Stimulated activated naive CD4-positive, alpha-beta T cell (primary cell): ENCODE measurements around the gene NXT1.
"Not testable (repeated sequence)": the region's sequence is repeated elsewhere in the genome, so short reads cannot be mapped to it uniquely, and the experiment has no call there.

ENCODE experiments used
- DNase-seq, 6 experiments: peaks; one replicate each; lab custom pipeline; 2025; lab: John Stamatoyannopoulos, UW

The NXT1 gene

DNA sequence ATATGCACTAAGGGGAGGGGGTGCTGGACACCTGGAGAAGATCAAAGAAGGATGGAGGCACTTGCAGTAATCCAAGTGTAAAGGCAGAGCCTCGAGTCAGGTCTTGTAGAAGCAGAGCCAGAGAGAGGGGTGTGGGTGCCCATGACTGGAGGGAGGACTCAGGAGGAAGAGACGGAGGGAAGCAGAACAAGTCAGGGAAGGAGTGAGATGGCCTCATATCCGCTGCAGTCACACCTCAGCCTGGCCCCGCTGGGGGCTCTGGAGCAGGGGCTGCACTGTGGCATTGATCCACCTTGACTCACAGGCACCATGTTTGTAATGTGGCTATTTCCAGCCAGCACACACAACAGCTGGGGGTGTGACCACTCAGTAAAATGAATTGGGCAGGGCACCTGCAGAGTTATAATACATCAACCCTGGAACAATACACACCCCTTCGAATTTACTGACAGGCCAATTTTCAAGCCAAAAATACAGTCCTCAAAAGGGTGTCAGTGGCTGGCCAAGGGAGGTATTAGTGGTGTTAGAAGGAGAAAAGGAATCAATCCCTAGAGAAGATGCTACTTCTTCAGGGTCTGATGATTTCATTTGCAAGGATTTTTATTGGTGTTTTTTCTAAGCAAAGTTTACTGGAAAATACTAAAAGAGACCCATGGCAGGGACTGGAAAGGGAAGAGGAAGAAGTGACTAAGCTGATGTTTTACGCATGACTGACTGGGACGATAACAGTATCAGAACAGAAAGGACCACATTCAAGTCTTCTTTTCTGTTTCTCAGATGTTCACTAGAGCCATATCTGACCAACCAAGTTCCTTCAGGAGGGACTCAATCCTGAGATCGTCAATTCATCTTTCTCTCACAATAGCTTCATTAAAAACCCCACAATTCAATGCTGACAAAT, 18.9 kb upstream of the NXT1 start:
- no peak for DNase-seq

DNA sequence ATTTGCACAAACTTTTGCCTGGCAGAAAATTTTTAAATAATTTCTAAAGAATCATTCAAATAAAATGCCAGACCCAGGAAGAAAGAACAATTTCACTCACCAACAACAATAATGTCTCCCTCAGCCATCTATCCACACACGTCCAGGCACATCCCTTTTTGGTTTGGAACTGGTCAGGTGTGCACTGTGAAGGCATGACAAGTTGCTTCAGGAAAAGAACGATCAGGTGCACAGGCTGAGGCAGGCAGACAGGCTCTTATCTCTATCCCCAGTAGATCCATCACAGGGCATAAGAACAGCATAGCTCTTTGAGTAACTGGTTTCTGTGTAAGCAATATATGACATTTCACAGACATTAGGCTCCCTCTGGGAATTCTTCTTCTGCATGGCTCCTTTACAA, 18.1 kb upstream of the NXT1 start:
- no peak for DNase-seq

DNA sequence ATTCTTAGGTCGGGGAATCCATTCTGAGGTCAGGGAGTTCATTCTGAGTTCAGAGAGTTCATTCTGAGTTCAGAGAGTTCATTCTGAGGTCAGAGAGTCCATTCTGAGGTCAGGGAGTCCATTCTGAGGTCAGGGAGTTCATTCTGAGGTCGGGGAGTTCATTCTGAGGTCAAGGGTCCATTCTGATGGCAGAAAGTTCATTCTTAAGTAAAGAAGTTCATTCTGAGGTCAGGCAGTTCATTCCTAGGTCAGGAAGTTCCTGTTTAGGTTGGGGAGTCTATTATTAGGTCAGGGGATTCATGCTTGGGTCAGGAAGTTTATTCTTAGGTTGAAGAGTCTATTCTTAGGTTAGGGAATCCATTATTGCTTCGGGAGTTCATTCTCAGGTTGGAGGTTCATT, 16.5 kb upstream of the NXT1 start:
- DNase-seq, result no peak

DNA sequence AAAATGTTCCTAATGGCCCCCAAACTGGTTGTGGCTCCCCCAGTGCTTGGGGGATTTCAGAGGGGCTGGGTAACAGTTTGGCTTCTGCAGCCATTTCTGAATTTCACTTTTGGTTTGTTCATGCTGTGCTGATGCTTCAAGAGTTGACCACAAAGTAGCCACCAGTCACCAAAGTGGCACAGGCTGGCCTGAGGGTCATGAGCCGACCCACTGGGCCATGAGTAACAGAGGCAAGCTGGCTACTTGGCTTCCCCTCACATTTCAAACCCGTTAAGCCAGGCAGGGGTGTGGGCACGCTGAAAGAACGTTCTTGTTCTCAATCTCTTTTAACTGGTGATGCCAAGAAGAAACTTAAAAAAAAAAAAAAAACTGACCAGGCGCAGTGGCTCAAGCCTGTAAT, 15.1 kb upstream of the NXT1 start:
- no peak for DNase-seq

DNA sequence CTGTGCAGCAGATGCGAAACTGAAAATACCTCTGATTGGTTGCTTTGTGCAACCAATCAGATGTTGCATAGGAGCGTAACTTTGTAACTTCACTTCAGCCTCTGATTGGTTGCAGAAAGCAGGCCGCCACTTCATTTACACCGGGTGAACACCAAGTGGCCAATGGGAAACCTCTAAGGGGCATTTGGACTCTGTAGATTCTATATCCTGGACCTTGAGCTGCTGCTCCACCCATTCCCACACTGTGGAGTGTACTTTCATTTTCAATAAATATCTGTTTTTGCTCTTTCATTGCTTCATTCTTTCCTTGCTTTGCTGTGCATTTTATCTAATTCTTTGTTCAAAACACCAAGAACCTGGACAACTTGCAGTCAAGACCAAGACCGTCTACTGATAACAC, 14.1 kb upstream of the NXT1 start:
- DNase-seq, result no peak

DNA sequence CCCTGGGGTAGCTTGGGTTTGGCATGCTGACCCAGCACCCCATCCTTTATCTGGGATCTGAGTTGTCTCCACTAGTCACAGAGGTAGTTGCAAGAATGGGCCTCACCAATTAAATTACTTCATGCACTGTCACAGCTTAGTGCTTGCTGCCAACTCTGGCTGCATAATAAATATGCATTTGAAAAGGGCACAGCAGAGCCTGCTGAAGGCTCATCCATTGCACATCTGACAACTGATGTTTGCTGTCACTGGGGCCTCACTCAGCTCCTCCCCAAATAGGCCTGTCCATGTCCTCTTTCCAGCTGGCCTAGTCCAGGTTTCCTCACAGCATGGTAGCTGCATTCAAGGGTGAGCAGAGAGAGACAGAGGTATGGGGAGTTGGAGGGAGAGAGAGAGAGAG, 13.3 kb upstream of the NXT1 start:
- DNase-seq, result no peak

DNA sequence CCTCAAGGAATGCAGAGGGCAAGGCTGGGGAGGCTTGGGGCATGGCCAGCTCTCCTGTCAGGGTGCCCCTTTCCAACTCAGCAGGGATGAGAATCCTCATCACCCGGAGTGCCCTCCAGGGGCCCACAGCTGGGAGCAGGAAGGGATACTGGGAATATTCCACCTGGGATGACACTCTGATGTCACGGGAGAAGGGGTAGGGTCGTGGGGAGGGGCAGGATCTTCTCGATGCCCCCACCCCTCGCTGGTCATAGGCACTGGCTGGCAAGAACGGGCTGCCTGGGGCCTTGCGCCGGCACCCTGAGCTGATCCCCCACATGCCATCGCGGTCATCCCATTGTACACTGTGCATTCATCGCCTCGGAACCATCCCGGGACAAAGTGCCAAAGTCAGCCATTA, 10.6 kb upstream of the NXT1 start:
- DNase-seq, result no peak

DNA sequence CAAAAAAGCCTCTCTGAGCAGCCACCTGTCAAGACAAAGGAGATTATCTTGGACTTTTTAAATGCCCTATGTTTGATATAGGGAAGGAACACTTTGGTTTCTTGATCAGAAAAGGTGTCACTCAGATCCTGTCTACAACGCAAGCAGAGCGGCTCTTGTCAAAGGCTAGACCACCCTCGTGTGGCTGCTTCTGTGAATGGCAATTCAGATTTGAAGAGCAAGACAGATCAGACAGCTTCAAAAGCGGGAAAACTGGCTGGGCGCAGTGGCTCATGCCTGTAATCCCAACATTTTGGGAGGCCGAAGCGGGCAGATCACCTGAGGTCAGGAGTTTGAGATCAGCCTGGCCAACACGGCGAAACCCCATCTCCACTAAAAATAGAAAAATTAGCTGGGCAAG, 10.1 kb upstream of the NXT1 start:
- DNase-seq, result peak in 1 of 6 experiments; percentile 8

DNA sequence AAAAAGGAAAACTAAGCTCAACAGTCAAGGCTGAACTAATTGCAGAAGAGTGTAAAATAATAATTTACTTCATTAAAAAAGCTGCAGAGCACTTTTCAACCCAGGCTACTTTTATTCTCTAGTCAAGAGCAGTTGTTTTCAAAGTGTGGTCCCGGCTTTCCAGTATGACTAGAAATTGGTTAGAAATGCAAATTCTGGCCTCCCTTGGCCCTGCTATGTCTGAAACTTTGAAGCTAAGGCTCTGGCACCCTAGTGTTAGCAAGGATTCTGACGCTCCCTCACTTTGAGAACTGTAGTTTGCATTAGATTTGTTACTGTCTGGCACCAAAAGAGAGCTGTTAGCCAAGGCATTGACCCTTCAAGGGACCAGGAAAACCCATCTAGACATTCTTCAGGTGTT, 9.5 kb upstream of the NXT1 start:
- no peak for DNase-seq

DNA sequence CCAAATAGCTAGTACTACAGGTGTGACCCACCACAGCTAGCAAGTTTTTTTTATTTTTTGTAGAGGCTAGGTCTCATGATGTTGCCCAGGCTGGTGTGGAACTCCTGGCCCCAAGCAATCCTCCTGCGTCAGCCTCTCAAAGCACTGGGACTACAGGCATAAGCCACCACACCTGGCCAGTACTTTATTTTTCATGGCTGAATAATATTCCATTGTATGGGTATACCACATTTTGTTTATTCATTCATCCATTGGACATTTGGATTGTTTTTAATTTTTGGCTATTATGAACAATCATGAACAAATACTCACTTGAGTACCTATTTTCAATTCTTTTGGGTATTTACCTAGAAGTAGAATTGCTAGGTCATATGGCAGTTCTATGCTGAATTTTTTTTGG, 7.0 kb upstream of the NXT1 start:
- DNase-seq, result no peak

DNA sequence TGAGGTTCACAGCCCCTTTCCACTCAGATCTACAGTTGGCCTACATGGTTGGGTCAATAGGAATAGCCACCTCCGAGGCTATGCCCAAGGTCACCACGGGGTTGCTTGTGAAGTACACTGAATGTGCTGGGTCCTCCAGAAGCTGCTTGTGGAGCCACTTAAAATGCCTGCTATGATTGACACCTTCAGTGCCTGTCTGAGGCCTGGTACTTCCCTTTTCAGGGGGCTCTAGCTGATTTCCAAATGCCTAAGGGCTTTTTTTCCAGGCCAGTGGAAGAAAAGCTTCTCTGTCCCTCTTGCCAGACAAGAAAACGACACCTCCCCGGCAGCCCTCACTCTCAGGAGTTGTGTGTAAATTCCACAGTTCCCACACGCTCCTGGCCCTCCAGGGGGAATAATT, 6.3 kb upstream of the NXT1 start:
- no peak for DNase-seq

DNA sequence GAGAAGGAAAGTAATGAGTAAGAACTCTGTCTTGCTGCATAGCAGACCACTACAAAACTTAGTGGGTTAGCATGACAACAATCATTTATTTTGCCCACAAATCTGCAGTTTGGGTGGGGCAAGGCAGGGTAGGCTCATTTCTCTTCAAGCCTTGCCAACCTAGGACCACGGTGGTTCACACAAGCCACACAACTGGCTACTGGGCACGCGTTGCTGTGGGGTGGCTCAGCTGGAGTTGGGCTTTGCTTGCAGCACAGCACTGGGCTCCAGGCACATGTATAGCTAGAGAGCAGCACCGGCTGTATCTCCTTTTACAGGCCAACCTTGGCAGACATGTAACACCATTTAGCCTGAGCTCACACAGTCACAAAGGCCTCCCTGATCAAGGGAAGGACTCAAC, 4.6 kb upstream of the NXT1 start:
- DNase-seq, result no peak

DNA sequence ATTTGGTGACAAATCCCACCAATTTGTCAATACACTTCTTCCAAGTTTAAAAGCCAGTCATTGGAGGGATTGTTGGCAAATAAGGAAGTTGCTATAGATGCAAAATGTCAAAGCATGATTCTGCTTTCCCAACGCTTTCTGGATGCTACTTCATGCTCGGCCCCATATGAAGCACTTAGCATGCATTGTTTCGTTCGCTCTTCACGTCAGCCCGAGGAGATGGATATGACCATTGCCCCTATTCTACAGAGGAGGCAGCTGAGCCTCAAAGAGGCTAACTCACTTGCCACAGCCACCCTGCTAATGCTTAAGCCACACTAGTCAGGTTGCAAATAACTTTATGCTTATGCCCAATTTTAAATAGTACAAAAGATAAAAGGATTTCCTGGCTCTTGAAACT, 2.8 kb upstream of the NXT1 start:
- no peak for DNase-seq

DNA sequence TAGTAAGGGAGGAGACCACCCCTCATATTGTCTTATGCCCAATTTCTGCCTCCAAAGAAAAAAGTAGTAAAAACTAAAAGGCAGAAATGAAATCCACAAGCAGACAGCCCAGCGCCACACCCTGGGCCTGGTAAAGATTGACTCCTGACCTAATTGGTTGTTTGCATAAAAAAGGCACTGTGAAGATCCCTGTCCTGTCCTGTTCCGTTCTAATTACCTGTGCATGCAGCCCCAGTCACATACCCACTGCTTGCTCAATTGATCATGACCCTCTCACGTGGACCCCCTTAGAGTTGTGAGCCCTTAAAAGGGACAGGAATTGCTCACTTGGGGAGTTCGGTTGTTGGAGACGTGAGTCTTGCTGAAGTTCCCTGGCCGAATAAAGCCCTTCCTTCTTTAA, 2.1 kb upstream of the NXT1 start:
- DNase-seq, result not testable (repeated sequence)

DNA sequence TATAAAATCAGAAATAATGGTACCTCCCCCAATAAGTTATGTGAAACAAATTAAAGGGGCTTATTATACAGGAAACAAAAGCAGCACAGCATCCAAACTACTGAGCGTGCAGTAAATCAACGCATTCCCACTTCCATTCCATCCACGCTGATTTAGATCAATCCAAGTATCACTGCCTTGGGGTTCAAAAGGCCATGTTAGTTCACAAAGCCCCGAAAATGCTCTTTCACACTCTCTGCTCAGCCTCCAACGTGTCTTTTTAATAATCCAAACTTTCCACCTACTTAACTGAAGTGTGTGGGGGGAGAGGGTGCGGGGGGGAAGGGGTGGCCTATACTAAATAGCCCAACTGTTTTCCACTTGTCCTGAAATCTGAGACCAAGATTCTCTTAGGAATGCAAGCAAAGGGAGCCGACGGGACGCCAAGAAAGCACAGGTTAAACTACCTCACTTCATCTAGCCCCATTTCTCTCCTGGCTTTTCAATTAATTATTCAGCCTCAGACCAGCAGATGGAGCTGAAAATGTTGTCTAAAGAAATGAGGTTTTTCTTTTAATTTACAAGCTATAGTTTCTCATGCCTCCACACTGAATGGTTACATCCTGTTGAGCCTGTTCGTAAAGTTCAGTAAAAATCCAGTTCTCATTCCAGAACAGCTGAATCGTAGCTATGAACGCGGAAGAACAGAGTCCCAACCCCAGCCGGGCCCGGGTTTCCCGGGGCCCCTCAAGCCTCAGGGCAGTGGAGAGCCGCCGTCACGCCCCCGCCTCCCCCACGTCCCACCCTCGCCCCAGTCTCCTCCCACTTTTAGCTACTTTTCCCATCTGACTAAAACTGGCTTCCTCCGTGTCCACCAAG, 1.0 kb upstream of the NXT1 start:
- peak in 4 of 6 experiments; percentile 61 to 88 (median 78) for DNase-seq

DNA sequence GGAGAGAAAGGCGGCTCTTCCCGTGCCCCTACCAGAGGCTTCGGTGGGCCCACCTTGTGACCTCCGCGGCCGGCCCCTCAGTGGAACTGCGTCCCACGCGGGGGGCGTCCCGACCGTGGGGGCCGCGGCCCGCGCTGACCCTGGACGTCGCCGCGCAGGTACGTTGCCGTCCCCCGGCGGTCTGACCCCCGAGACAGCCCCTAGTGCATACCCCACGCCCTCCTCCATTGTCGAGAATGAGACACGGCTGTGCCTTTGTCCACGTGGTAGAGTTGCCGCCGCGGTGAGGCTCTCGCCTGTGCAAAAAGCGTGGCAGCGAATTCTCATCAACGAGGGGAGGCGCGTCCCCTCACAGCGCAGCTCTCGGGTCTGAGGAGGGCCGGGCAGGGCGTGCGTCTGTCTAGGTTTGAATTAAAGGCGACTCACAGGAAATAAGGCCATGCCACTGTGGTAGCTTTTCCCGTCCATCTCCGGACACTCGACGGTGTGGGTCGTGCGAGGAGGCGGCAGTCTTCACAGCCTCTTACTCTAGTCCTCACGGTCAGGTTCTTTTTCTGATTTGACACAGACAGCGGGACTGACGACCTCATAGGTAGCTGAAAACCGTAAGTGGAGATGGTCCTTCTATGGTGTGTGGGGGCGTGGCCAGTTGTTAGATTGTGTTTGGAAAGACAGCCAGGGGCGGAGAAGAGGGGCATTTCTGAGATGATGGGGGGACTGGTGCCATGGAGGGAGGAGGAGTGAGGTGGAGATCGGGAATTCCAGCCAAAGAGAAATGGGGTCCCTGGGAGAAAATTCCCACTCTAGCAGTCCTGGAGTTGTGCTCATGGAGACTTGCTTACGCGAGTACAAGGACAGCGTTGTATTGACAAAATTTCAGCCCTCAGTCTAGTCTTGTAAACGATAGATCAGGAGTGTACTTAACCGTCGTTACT, 580 bp downstream of the NXT1 start:
- DNase-seq, result peak; percentile 21 to 75 (median 56)

DNA sequence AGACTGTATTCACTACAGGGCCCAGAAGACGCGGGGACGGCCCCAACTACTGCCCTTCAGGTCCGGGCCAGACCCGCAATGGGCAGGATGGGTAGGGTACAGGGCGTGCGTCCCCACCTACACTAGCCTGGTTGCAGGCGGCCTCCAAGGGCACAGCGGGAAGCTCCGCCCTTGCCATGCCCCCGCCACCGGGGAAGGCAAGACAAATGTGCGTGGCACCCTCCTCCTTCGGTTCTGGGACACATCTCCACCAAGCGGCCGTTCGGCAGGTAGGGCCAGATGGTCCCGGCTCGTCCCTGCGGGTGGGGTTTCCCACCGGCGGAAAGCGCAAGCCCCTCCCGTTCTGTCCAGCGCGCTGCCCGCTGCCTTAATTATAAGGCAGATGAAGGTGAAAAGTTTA, 5.6 kb downstream of the NXT1 start:
- no peak for DNase-seq

DNA sequence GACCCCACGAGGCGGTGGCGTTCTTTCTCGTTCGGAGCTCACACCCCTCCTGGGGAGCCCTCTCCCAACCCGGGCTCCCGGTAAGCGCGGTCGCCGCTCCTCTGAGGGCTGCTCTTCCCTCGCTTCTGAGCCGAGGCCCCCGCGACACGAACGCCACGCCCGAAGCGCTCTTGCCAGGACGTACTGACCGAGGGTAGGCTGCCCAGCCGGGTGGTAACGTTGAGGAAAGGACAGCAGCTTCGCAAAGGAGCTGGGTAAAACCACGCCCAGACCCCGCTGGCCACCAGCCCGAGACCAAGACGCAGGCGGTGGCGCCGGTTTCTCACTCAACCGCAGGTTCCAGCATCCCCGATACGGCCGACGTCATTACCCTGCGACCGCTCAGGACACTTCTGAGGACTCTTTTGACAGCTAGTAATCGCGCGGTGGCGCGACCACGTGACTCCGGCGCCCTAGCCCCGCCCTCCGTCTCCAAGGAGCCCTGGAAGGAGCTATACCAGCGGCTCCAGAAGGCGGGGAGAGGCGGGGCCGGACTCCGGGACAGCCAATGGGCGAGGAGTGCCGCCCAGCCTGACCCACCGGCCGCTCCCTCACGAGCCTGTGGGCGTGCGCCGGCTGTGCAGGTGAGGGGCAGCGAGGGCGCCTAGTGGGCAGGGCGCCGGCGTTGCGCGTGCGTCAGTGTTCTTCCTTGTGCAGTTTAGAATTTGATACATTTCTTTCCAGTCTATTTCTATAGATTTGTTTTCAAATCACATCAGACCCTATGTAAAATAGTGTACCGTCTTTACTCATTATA, 7.4 kb downstream of the NXT1 start:
- peak; percentile 96 to 100 (median 98) for DNase-seq

DNA sequence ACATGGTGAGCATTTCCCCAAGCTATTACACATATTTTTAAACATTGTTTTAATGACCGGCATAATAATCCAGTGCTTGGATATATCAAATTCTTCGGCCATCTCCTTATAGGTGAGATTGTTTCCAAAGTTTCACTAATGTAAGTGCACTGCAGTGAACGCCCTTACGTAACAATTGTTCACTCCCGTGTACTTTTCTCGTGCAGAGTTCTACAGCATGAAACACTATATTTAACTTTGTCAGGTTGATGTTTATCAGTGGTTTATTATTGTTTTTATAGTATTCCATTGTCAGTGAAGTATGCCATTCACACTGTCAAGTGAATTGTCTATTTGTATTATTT, 7.9 kb downstream of the NXT1 start:
- no peak for DNase-seq

DNA sequence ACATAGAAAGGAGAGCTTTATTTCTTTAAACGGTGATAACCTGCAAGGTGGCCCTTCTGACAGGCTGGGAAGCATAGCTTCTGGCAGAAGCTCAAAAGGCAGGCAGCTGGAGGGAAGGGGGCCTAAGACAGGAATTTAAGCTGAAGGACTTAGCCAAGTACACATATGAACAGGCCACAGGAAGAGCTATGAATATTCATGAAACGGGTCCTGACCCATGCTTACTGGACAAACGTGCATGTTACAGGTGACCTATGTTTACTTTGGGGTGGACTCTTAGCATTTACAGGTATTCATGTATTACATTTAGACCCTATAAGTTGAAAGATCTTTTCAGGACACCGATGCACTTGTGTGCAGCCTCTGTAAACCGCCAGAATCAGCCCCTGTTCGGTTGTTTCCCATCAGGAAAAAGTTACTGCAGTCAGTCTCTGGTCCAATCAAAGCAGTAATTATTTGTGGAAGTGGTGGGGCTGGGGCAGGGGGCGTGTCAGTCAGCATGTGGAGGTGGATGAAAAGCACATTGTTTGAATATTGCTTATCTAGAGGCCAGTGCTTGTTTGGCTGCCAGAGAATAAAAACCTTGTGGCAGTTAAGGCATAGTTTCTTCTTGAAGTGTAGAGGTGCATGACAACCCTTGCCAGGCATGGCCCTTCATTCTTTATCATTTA, 8.5 kb downstream of the NXT1 start:
- no peak for DNase-seq

DNA sequence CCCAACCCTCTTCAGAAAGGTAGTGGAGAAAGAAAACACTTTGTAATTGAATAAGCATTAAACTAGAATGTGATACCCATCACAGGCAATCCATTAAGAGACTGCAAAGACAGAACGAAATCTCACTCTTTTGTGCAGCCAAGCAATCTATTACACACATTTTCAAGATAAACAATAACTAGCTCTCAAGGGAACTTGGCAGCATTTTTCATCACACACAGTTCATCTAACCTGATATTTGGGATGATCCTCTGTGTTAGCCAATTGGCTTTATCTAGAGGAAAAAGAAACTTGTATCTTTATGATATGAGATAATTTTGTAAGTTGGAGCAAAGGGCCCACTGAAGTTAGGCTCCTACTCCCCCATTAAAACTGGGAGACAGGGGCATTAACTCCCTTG, 9.9 kb downstream of the NXT1 start:
- DNase-seq, result no peak
